Mucosa of gallbladder (tissue), 1 donor: ENCODE data around the gene CCDC93. TPM values are rescaled to one million over a fixed set of nuclear protein-coding genes. Genes with fewer than 3 reads are reported as not detected.
A peak's percentile ranks its signal among the peaks of the same experiment; 100 is the strongest.

Experiments used
- DNase-seq: peaks from one replicate; pipeline ENCODE4 v3.0.0-alpha.2; 2020; ENCODE audit warnings: low spot score
- total RNA-seq: library from RNA; stranded (reverse); gene quantifications from one replicate; pipeline ENCODE4 v1.2.1, GENCODE V29; 2021
- donor health status: DM: no; HTN: no; CAD: no.

The CCDC93 gene
- total RNA-seq: 34.6 TPM

DNA sequence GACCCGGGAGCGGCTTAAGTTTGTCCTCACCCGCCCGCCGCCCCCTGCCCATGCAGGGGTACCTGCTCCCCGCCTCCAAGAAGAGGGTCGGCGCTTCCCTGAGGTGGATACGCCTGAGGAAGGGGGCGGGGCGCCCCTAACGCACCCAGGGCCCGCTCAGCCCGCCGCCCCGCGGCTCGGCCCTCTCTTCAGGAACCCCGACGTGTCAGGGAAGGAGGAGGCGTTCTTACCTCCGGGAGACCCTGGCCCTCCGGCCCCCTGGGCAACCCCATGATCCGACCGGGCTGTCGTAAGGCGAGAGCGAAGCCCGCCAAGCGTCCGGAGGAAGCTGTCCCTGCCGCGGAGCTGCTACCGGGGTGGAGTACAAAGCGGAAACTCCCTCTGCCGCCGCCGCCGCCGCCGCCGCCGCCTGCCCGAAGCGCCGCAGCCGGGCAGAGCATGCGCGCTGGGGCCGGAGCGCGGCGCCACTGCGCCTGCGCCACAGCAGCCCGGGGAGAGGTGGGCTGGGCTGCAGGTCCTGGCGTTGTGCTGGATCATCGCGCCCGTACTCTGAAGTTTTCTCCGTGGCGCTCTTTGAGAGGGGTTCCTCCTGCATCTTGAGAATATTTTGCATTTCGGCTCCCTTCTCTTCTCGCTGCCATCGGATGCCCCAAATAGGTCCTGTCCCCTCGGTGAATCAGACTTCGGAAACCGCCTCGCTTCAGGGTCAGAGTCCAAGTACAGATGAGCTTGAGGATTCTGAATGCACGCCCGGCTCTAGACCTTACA lies at the start of gene CCDC93:
Gene CCDC93 (minus strand): TSS at position 347 of the 768 bp plus-strand sequence. CDS start 75 bp downstream, at position 272.
- DNase-seq: peak; percentile 82

- no peak for DNase-seq
Observed at GRCh38 chr2:118062669-118063068, 48.8 kb upstream of the CCDC93 start.

DNA sequence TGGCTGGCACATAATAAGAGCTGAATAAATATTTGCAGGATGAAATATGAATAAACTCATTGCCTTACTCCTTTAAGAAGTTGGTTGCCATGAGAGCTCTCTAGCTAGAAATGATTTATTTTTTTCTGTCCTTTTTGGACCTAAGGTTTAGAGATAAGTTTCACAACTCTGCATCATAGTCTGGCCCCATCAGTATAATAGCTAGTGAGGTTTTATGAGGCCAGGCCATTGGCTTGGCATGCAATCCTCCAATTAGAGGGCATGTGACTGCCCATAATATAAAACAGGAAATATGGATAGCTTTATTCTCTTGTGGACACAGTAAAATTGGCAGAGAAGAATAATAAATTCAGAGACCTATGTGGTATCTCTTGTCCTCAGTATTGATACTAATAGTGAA lies 48.2 kb upstream of the CCDC93 start:
- no peak for DNase-seq

GRCh38 chr2:118061135-118061955 lies 47.5 kb upstream of the CCDC93 start:
- DNase-seq: no peak

DNA sequence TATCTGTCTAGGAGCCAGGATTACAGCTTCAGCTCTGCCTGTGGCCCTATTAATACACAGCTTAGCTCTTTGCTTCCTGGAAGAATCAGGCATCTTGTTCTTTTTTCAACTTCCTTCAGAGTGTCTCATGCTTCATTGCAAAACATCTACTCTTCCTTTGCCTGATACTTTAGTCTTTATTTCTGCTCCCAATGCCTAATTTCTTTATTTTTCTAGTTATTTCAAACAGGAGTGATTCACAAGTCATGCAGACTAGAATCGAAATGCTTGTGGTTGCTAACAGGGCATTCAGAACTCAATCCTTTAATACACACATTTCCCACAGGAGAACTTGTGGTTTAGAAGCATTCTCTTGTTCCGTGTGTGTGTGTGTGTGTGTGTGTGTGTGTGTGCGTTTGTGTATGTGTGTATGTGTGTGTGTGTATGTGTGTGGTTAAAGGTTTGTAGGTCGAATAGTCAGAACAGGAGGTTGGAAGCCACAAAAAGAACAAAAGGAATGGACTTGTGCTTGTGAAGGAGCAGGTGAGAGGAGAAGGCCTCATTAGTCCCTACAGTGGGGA lies 46.1 kb upstream of the CCDC93 start:
- no peak for DNase-seq

- no peak for DNase-seq
Observed at GRCh38 chr2:118058951-118059350, 45.1 kb upstream of the CCDC93 start.

GRCh38 chr2:118056801-118057200 lies 42.9 kb upstream of the CCDC93 start:
- no peak for DNase-seq

- no peak for DNase-seq
Observed at GRCh38 chr2:118056165-118056534, 42.3 kb upstream of the CCDC93 start.

DNA sequence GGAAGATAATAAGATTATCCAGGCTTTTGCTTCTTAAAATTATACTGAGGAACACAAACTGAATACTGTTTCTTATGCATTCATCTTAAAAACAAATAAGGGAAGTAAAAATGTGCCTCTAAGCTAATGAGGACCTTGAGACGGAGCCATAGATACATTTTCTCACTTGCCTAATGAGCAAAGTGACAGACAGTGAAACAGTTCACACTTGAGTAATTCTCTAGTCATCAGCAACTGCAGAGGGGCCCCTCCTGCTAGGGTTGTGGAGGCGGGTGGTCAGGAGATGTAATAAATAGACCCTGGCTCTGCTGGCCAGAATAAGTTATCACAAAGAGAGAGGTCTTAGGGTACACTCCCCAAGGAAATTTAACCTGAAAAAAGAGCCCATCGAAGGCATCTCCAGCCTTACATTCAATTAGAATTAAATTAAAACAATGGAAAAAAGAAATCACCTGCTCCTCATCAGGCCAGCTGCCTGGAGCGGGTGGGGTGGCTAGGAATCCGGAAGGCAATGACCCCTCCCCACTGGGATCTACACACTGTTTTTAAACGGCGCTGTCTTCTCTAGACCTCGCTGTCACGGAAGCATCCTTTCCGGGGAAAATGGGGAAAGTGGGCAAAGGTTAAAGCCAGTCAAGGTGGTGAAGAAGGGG lies 41.8 kb upstream of the CCDC93 start:
- no peak for DNase-seq

- no peak for DNase-seq
Observed at GRCh38 chr2:118054213-118055008, 40.5 kb upstream of the CCDC93 start.

DNA sequence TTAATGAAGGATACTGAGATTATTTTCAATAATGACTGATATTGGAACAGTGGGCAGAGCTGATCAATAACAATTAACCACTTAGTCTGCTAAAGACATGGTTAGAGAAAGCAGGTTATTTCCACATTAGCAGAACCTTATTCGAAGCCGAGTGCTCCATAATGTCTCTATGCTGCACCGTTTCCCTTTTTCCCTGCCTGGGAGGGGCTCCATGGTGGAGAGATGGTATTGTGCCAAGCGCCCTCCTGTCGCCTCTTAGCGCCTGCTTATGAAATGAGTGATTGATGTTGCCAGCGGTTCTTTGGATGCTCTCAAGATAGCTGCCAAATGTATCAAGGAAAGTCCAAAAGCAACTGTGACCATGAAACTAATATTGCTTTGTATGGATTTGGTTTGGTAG lies 39.8 kb upstream of the CCDC93 start:
- no peak for DNase-seq

DNA sequence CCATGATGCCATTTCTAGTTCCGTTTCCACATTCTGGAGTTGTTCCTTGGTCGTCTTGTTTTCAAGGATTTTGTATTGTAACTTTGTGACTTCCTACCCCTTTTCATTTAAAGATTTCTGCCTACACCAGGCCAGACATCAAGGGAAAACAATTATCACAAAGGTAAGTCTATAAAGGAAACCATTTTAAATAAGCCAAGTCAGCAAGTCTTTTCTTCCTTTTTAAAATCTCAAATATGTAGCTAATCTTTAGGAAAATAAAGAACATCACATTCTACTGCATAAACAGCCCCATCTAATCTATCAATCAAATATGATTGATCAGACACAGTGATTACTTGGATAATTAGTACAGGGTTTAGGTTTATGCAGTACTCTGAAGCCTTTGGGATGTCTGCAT lies 38.6 kb upstream of the CCDC93 start:
- no peak for DNase-seq

DNA sequence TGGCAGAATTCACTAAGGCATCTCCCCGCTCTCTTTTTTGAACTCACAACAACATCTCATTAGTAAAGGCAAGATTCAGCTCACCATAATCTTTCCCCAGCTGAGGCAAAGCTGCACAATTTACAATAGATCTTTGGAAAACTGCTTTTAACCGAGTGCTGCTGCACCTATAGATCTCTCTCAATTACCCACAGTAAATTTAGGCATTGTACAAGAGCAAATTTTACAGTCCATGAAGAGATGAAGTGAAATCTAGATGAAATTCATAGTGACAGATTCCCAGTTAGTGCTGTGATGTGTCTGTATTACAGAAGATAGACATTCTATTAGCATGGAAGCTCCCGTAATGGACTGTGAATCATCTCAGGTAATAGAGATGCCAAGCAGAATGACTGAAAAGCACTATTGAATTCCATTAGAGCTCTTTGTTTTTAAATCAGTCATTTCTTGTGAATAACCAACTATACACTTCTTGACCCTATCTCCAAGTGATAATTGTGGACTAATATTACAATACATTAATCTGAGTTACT lies 38.0 kb upstream of the CCDC93 start:
- no peak for DNase-seq

- no peak for DNase-seq
Observed at GRCh38 chr2:118050974-118051373, 37.1 kb upstream of the CCDC93 start.

- DNase-seq: no peak
Observed at GRCh38 chr2:118050386-118050785, 36.5 kb upstream of the CCDC93 start.

DNA sequence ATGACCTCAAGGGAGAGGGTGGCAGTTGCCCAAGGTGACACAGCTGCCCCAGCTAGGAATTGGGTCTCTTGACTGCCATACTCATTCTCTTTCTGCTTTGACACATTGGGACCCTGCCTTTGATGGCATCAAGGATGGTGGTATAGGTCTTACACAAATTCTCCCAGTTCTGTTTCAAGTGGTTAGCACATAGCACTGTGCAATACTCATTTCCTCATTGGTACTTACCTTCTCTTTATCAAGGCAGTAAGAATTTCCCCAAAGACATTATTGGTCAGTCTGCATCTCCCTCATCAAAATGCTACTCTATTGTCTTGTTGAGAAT lies 35.9 kb upstream of the CCDC93 start:
- no peak for DNase-seq

- DNase-seq: no peak
Observed at GRCh38 chr2:118049140-118049815, 35.4 kb upstream of the CCDC93 start.

DNA sequence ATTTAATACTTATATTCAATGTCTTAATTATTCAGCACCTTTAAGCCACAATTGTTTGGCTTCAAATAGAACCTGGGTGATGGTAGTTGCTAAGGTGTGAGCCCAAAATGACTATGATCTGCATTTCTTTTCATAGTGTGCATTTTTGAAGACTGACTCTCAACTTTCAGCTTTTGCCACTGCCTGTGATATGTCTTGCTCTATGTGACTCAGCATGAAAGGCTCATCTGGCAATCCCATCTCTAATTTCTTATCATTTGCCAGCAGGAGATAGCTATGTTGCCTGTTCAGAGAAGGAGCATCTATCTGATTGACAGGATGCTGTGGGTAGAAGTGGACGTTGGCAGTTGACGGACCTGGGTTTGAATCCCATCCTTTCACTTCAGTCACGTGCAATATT lies 34.5 kb upstream of the CCDC93 start:
- no peak for DNase-seq

DNA sequence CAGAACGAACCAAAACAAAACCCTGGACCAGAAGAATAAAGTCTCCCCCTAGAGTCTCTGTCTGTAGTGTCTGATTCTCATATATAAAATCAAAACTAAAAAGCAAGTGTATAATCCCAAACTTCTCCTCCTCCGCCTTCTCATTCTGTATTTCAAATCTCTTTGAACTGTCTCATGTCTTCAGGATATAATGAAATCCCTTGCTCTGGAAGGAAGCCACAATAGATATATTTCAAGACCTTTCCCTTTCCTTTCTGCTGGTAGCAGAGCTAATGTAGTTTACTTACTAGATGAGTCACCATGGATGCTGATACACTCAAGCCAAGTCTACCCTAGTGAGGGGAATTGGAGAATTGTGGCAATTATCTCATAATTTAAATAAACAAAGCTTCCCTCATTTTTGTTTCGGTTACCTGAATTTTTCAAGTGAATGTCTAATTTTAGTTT lies 33.5 kb upstream of the CCDC93 start:
- DNase-seq: no peak

- DNase-seq: no peak
Observed at GRCh38 chr2:118046634-118047210, 32.9 kb upstream of the CCDC93 start.
